SK-N-MC (cell line): ENCODE results near the gene VAMP2.

ENCODE experiments used
- EZH2 ChIP-seq: fragments of 200-600 bp; sonication (generic); IDR thresholded peaks from one replicate; pipeline ENCODE4 v1.6.1; 2017; ENCODE audit warnings: antibody characterized with exemption
- FOXP2 ChIP-seq: optimal IDR thresholded peaks from 2 replicates; pipeline ENCODE3; 2011; ENCODE audit warnings: mild to moderate bottlenecking, moderate library complexity; ENCODE audit not compliant: insufficient read depth; ENCODE audit errors: extremely low read length, control extremely low read depth
- POLR2AphosphoS5 ChIP-seq: IDR thresholded peaks from 2 replicates; pipeline ENCODE4 v1.6.1; 2012; ENCODE audit warnings: mild to moderate bottlenecking, low read depth, low read length, borderline replicate concordance

- TF ChIP-seq POLR2AphosphoS5 (no peak), EZH2 (no peak), FOXP2 (no peak)
These were observed 45.3 kb downstream of the VAMP2 start for GRCh38 chr17:8117367-8117979.
